ENCODE measurements around the gene GTF3C1.
A peak's percentile ranks its signal among the peaks of the same experiment; 100 is the strongest.
"Not testable (repeated sequence)": the region's sequence is repeated elsewhere in the genome, so short reads cannot be mapped to it uniquely, and the experiment has no call there.

GTF3C1 gene

GRCh38 chr16:27549746-27550581 is at the start of gene GTF3C1, which contains the start of gene KATNIP:
Gene GTF3C1 (minus strand): TSS chr16:27549913. CDS start chr16:27549890, 23 bp downstream.
Gene KATNIP (plus strand): TSS chr16:27550144. CDS start chr16:27550171, 27 bp downstream.
- peak; percentile 100 for DNase-seq

GRCh38 chr16:27598931-27599565 is 49.3 kb upstream of the GTF3C1 start:
- no peak for DNase-seq

GRCh38 chr16:27598220-27598619 is 48.5 kb upstream of the GTF3C1 start:
- no peak for DNase-seq

- DNase-seq = no peak
These were observed 47.6 kb upstream of the GTF3C1 start for GRCh38 chr16:27597361-27597760.

- no peak for DNase-seq
These were observed 46.7 kb upstream of the GTF3C1 start for GRCh38 chr16:27596411-27596810.

- no peak for DNase-seq
These were observed 46.3 kb upstream of the GTF3C1 start for GRCh38 chr16:27595993-27596392.

GRCh38 chr16:27595475-27595874 is 45.8 kb upstream of the GTF3C1 start:
- no peak for DNase-seq

GRCh38 chr16:27591837-27592236 is 42.1 kb upstream of the GTF3C1 start:
- no peak for DNase-seq

- DNase-seq = no peak
These were observed 38.3 kb upstream of the GTF3C1 start for GRCh38 chr16:27588057-27588456.

- no peak for DNase-seq
These were observed 37.0 kb upstream of the GTF3C1 start for GRCh38 chr16:27586711-27587110.

- no peak for DNase-seq
These were observed 35.5 kb upstream of the GTF3C1 start for GRCh38 chr16:27585200-27585599.

GRCh38 chr16:27583634-27584033 is 33.9 kb upstream of the GTF3C1 start:
- DNase-seq = no peak

- no peak for DNase-seq
These were observed 33.2 kb upstream of the GTF3C1 start for GRCh38 chr16:27582883-27583282.

- no peak for DNase-seq
These were observed 29.6 kb upstream of the GTF3C1 start for GRCh38 chr16:27579087-27579980.

- DNase-seq = no peak
These were observed 27.0 kb upstream of the GTF3C1 start for GRCh38 chr16:27576729-27577128.

- DNase-seq = no peak
These were observed 23.0 kb upstream of the GTF3C1 start for GRCh38 chr16:27572711-27573110.

- DNase-seq = no peak
These were observed 22.0 kb upstream of the GTF3C1 start for GRCh38 chr16:27571433-27572326.

GRCh38 chr16:27570986-27571385 is 21.3 kb upstream of the GTF3C1 start:
- not testable (repeated sequence) for DNase-seq

- DNase-seq = no peak
These were observed 18.4 kb upstream of the GTF3C1 start for GRCh38 chr16:27568077-27568476.

GRCh38 chr16:27566417-27566816 is 16.7 kb upstream of the GTF3C1 start:
- no peak for DNase-seq

- DNase-seq = no peak
These were observed 14.5 kb upstream of the GTF3C1 start for GRCh38 chr16:27564224-27564623.

- DNase-seq = no peak
These were observed 11.5 kb upstream of the GTF3C1 start for GRCh38 chr16:27561216-27561615.

Measured in activated CD8-positive, alpha-beta memory T cell treated with anti-CD3 and anti-CD28 coated beads, Interleukin-2, amount 50 U/mL, for 48 hours (primary cell).